ENCODE data around the gene ITPR2. TPM values are rescaled to one million over a fixed set of nuclear protein-coding genes. Genes with fewer than 3 reads are reported as not detected.

Gene ITPR2
- total and polyA plus RNA-seq, 2 experiments from 2014 or later: 5.0 to 9.1 TPM

GRCh38 chr12:26632756-26633155 lies 200.2 kb downstream of the ITPR2 start:
- Histone ChIP-seq H3K27ac (no peak overlapping the region), H3K9me2 (ENCODE audit: insufficient read depth) (no peaks in the 10 kb centered on the region), H3K79me2 (ENCODE audit: insufficient read depth) (no peaks in the 10 kb centered on the region), H4K20me1 (ENCODE audit: insufficient read depth) (no peaks in the 10 kb centered on the region), H3K4me3 (no peak overlapping the region), H3K4me2 (ENCODE audit: unreplicated experiment) (peak overlapping the region; percentile 33), H3K27me3 (replicated peaks; ENCODE audit: insufficient read depth) (no peaks in the 10 kb centered on the region), H3K36me3 (ENCODE audit: low read depth) (no peaks in the 10 kb centered on the region), H2AFZ (no peak overlapping the region), H3K9me3 (ENCODE audit: low read depth) (no peaks in the 10 kb centered on the region), H3K4me1 (ENCODE audit: insufficient read depth) (peaks cover 31% of the 10 kb centered on the region), H3F3A (ENCODE audit: insufficient read depth) (peaks cover 28% of the 10 kb centered on the region; the same call in 1 of the 2 replicates), H3K9ac (no peak overlapping the region)
- in situ Hi-C loops (cut with MboI): no loop called here
- TF ChIP-seq EZH2phosphoT487 (IDR thresholded peaks at IDR 0.05; ENCODE audit: insufficient read depth, low read depth) (no peak), EZH2 (IDR thresholded peaks at IDR 0.05; ENCODE audit: insufficient read depth, poor library complexity, severe bottlenecking) (no peak)
- WGBS, 2 experiments (ENCODE audit: low coverage in 1 of 2, low lambda C conversion rate in 2 of 2, missing lambda C conversion rate in 2 of 2): 93 to 98% methylated on average over 6 of the region's 6 CpGs
- no peak for DNase-seq

GRCh38 chr12:26631846-26632245 lies 201.1 kb downstream of the ITPR2 start:
- Histone ChIP-seq H3K9me3 (ENCODE audit: low read depth) (no peaks in the 10 kb centered on the region), H3K36me3 (ENCODE audit: low read depth) (no peaks in the 10 kb centered on the region), H3K27ac (no peak overlapping the region), H2AFZ (no peak overlapping the region), H3K9ac (no peak overlapping the region), H3K79me2 (ENCODE audit: insufficient read depth) (no peaks in the 10 kb centered on the region), H3K4me1 (ENCODE audit: insufficient read depth) (peaks cover 27% of the 10 kb centered on the region), H3K9me2 (ENCODE audit: insufficient read depth) (no peaks in the 10 kb centered on the region), H3K4me3 (no peak overlapping the region), H3K4me2 (ENCODE audit: unreplicated experiment) (no peak overlapping the region), H3F3A (ENCODE audit: insufficient read depth) (peaks cover 23% of the 10 kb centered on the region; the same call in 1 of the 2 replicates), H4K20me1 (ENCODE audit: insufficient read depth) (no peaks in the 10 kb centered on the region), H3K27me3 (replicated peaks; ENCODE audit: insufficient read depth) (no peaks in the 10 kb centered on the region)
- in situ Hi-C loops (cut with MboI): no loop called here
- TF ChIP-seq EZH2phosphoT487 (IDR thresholded peaks at IDR 0.05; ENCODE audit: insufficient read depth, low read depth): no peak
- no peak for TF ChIP-seq EZH2 (IDR thresholded peaks at IDR 0.05; ENCODE audit: insufficient read depth, poor library complexity, severe bottlenecking)
- peak; percentile 27 for DNase-seq
- WGBS, 2 experiments (ENCODE audit: low coverage in 1 of 2, low lambda C conversion rate in 2 of 2, missing lambda C conversion rate in 2 of 2): 79 to 83% methylated on average over 6 of the region's 6 CpGs

GRCh38 chr12:26630546-26631027 lies 202.4 kb downstream of the ITPR2 start:
- H3K4me2 ChIP-seq (ENCODE audit: unreplicated experiment): peak overlapping the region; percentile 40
- H3K9me2 ChIP-seq (ENCODE audit: insufficient read depth): no peaks in the 10 kb centered on the region
- H3K4me1 ChIP-seq (ENCODE audit: insufficient read depth): peaks cover 23% of the 10 kb centered on the region; the same call in 1 of the 2 replicates
- H4K20me1 ChIP-seq (ENCODE audit: insufficient read depth): no peaks in the 10 kb centered on the region
- no peaks in the 10 kb centered on the region for H3K27me3 ChIP-seq (replicated peaks; ENCODE audit: insufficient read depth)
- TF ChIP-seq EZH2phosphoT487 (IDR thresholded peaks at IDR 0.05; ENCODE audit: insufficient read depth, low read depth) (no peak), EZH2 (IDR thresholded peaks at IDR 0.05; ENCODE audit: insufficient read depth, poor library complexity, severe bottlenecking) (no peak)
- no peaks in the 10 kb centered on the region for H3K36me3 ChIP-seq (ENCODE audit: low read depth)
- H3F3A ChIP-seq (ENCODE audit: insufficient read depth): peaks cover 23% of the 10 kb centered on the region; the same call in 1 of the 2 replicates
- H3K9ac ChIP-seq: no peak overlapping the region
- no peak overlapping the region for H3K4me3 ChIP-seq
- H3K9me3 ChIP-seq (ENCODE audit: low read depth): no peaks in the 10 kb centered on the region
- in situ Hi-C loops (cut with MboI): no loop called here
- no peaks in the 10 kb centered on the region for H3K79me2 ChIP-seq (ENCODE audit: insufficient read depth)
- peak; percentile 66 for DNase-seq
- no peak overlapping the region for H2AFZ ChIP-seq
- no peak overlapping the region for H3K27ac ChIP-seq
- WGBS, 2 experiments (ENCODE audit: low coverage in 1 of 2, low lambda C conversion rate in 2 of 2, missing lambda C conversion rate in 2 of 2): 69 to 71% methylated on average over 10 of the region's 10 CpGs

- in situ Hi-C loops (cut with MboI): no loop called here
- Histone ChIP-seq H3K4me3 (no peak overlapping the region), H3K9me3 (ENCODE audit: low read depth) (no peaks in the 10 kb centered on the region), H3K9ac (no peak overlapping the region), H3K27me3 (replicated peaks; ENCODE audit: insufficient read depth) (no peaks in the 10 kb centered on the region), H3K4me1 (ENCODE audit: insufficient read depth) (peaks cover 23% of the 10 kb centered on the region; the same call in 1 of the 2 replicates), H4K20me1 (ENCODE audit: insufficient read depth) (no peaks in the 10 kb centered on the region), H2AFZ (no peak overlapping the region), H3K27ac (no peak overlapping the region), H3K36me3 (ENCODE audit: low read depth) (no peaks in the 10 kb centered on the region), H3K9me2 (ENCODE audit: insufficient read depth) (no peaks in the 10 kb centered on the region), H3K79me2 (ENCODE audit: insufficient read depth) (no peaks in the 10 kb centered on the region), H3K4me2 (ENCODE audit: unreplicated experiment) (peak overlapping the region; percentile 40), H3F3A (ENCODE audit: insufficient read depth) (peaks cover 23% of the 10 kb centered on the region; the same call in 1 of the 2 replicates)
- TF ChIP-seq EZH2phosphoT487 (IDR thresholded peaks at IDR 0.05; ENCODE audit: insufficient read depth, low read depth) (no peak), EZH2 (IDR thresholded peaks at IDR 0.05; ENCODE audit: insufficient read depth, poor library complexity, severe bottlenecking) (no peak)
- WGBS, 2 experiments (ENCODE audit: low coverage in 1 of 2, low lambda C conversion rate in 2 of 2, missing lambda C conversion rate in 2 of 2): 43 to 56% methylated on average over 1 of the region's 1 CpG
- DNase-seq: peak; percentile 44
Measured at GRCh38 chr12:26629864-26630263, 203.1 kb downstream of the ITPR2 start.
